ENCODE data around the gene ITGBL1.

GRCh38 chr13:101493541-101493940 lies 41.1 kb downstream of the ITGBL1 start:
- TF ChIP-seq, protein P1, sequence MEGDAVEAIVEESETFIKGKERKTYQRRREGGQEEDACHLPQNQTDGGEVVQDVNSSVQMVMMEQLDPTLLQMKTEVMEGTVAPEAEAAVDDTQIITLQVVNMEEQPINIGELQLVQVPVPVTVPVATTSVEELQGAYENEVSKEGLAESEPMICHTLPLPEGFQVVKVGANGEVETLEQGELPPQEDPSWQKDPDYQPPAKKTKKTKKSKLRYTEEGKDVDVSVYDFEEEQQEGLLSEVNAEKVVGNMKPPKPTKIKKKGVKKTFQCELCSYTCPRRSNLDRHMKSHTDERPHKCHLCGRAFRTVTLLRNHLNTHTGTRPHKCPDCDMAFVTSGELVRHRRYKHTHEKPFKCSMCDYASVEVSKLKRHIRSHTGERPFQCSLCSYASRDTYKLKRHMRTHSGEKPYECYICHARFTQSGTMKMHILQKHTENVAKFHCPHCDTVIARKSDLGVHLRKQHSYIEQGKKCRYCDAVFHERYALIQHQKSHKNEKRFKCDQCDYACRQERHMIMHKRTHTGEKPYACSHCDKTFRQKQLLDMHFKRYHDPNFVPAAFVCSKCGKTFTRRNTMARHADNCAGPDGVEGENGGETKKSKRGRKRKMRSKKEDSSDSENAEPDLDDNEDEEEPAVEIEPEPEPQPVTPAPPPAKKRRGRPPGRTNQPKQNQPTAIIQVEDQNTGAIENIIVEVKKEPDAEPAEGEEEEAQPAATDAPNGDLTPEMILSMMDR (IDR thresholded peaks at IDR 0.05) = no peak
- TF ChIP-seq EP300 (IDR thresholded peaks at IDR 0.05) (no peak), POLR2A (IDR thresholded peaks at IDR 0.05) (no peak)

Data from tibial nerve (tissue), 4 donors.